ENCODE results near the gene SH3PXD2A.

Gene SH3PXD2A

DNA sequence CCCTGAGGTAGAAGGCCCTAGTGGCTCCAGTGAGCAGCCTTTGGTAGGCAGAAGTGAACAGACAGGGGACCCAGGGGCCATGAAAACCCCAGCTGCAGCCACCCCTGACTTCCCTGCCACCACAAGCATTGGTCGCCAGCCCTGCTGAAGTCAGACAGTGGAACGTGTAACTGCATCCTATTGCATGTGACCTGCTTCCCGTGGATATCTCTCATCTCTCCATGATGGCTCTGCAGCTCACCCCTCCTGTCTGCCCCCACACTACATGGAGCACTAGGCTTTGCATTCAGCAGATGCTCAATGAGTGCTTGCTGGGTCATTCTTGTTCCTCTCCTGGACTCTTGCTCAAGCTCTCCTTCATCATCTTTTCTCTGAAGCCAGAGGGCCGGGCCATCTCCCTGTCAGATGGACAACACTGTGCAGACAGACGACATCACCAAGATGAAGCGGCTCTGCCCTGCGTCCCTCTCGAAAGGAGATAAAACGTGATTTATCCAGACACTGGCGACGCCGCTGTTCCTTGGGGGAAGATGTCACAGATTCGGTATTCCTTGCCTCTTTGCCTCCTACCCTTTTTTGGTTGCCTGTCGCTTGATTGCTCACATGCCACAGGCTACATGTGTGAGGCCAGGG lies 117.5 kb downstream of the SH3PXD2A start:
- ChIA-PET CTCF (interaction anchor here (0.8 to 1.5 kb wide), 2 partner anchors 10 to 52 kb away, joined by 5 to 6 read pairs; no protein-coding TSS in a partner anchor), POLR2A (no interaction called here)
- Histone ChIP-seq H3K36me3 (ENCODE audit: control insufficient read depth in 2 of 2, insufficient read depth in 1 of 2, low read length in 2 of 2) (no peaks in the 10 kb centered on the region), H3K27ac (ENCODE audit: extremely low read depth, low read depth, low read length) (no peak overlapping the region), H3K9me3 (ENCODE audit: control insufficient read depth, insufficient read depth, low read depth, low read length) (no peaks in the 10 kb centered on the region), H3K4me1 (ENCODE audit: control insufficient read depth, insufficient read depth, low read length) (no peaks in the 10 kb centered on the region), H3K4me3 (ENCODE audit: low read depth, low read length) (no peak overlapping the region)
- TF ChIP-seq ZNF24 (tag by site-specific recombination; IDR thresholded peaks at IDR 0.05) (no peak), ZNF184 (tag by site-specific recombination; IDR thresholded peaks at IDR 0.05) (no peak), SCRT1 (tag by site-specific recombination; IDR thresholded peaks at IDR 0.05; ENCODE audit: borderline replicate concordance) (no peak), ZNF768 (tag by site-specific recombination; IDR thresholded peaks at IDR 0.05) (no peak), MYNN (tag by site-specific recombination; IDR thresholded peaks at IDR 0.05; ENCODE audit: borderline replicate concordance) (no peak), ZNF501 (tag by site-specific recombination; IDR thresholded peaks at IDR 0.05) (no peak), ZNF629 (tag by site-specific recombination; IDR thresholded peaks at IDR 0.05) (no peak), ZNF585B (tag by site-specific recombination; IDR thresholded peaks at IDR 0.05) (no peak), ZNF785 (tag by site-specific recombination; IDR thresholded peaks at IDR 0.05) (no peak), ZNF202 (tag by site-specific recombination; IDR thresholded peaks at IDR 0.05; ENCODE audit: borderline replicate concordance) (no peak), ZBTB21 (tag by site-specific recombination; IDR thresholded peaks at IDR 0.05) (no peak), GLI4 (tag by site-specific recombination; IDR thresholded peaks at IDR 0.05) (no peak), ZNF19 (tag by site-specific recombination; IDR thresholded peaks at IDR 0.05; ENCODE audit: low read depth) (no peak)
- TF ChIP-seq, protein P1, sequence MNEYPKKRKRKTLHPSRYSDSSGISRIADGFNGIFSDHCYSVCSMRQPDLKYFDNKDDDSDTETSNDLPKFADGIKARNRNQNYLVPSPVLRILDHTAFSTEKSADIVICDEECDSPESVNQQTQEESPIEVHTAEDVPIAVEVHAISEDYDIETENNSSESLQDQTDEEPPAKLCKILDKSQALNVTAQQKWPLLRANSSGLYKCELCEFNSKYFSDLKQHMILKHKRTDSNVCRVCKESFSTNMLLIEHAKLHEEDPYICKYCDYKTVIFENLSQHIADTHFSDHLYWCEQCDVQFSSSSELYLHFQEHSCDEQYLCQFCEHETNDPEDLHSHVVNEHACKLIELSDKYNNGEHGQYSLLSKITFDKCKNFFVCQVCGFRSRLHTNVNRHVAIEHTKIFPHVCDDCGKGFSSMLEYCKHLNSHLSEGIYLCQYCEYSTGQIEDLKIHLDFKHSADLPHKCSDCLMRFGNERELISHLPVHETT (tag by site-specific recombination; IDR thresholded peaks at IDR 0.05) = no peak
- TF ChIP-seq, protein P2, sequence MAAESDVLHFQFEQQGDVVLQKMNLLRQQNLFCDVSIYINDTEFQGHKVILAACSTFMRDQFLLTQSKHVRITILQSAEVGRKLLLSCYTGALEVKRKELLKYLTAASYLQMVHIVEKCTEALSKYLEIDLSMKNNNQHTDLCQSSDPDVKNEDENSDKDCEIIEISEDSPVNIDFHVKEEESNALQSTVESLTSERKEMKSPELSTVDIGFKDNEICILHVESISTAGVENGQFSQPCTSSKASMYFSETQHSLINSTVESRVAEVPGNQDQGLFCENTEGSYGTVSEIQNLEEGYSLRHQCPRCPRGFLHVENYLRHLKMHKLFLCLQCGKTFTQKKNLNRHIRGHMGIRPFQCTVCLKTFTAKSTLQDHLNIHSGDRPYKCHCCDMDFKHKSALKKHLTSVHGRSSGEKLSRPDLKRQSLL (tag by site-specific recombination; IDR thresholded peaks at IDR 0.05) = no peak
- TF ChIP-seq, protein P3, sequence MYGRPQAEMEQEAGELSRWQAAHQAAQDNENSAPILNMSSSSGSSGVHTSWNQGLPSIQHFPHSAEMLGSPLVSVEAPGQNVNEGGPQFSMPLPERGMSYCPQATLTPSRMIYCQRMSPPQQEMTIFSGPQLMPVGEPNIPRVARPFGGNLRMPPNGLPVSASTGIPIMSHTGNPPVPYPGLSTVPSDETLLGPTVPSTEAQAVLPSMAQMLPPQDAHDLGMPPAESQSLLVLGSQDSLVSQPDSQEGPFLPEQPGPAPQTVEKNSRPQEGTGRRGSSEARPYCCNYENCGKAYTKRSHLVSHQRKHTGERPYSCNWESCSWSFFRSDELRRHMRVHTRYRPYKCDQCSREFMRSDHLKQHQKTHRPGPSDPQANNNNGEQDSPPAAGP (tag by site-specific recombination; IDR thresholded peaks at IDR 0.05) = no peak

DNA sequence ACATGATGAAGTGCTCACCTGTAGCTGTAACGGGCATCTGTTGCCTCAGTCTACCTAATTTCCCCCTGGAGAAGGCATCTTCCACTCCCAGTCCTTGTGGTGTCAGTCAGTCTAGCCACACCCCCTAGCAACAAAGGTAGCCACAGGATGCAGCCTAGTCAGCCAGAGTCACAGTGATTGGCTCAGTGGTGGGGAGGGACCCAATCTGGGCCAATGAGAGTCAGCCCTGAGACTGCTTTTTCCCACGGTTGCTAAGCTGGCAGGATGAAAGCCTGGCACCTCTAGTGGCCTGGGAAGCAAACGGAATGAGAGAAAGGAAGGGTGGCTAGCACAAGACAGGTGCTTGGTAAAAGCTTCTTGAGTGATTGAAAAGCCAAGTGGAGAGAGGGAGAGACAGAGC lies 118.6 kb downstream of the SH3PXD2A start:
- POLR2A ChIA-PET = interaction anchor here (0.5 kb wide), 1 partner anchor 26 kb away, joined by 4 read pairs; no protein-coding TSS in a partner anchor
- CTCF ChIA-PET = interaction anchor here (0.7 to 1.5 kb wide), 3 partner anchors 11 to 111 kb away, joined by 3 to 6 read pairs (median 3); no protein-coding TSS in a partner anchor

DNA sequence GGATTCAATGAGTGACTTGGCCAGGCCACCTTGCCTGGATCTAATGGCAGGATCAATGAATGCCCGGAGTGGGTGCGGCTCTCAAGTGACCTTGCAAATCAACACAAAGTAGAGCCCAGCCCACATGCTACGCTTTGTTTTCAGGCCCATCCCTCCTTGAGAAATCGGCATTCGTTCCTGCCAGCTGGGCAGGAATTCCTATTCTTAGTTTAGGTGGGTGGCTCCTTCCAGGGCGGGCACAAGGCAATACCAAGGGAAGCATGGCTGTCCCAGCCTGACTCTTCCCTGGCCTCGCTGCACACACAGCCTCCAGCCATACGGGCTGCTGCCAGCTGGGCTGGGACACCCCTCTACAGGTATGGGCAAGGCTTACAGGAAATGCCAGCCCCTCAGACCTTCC lies 119.3 kb downstream of the SH3PXD2A start:
- POLR2A ChIA-PET = no interaction called here
- CTCF ChIA-PET = interaction anchor here (0.8 to 1.5 kb wide), 2 partner anchors 12 to 17 kb away, joined by 3 to 6 read pairs; no protein-coding TSS in a partner anchor
- no peaks in the 10 kb centered on the region for H3K36me3 ChIP-seq (ENCODE audit: control insufficient read depth in 2 of 2, insufficient read depth in 1 of 2, low read length in 2 of 2)
- no peaks in the 10 kb centered on the region for H3K9me3 ChIP-seq (ENCODE audit: control insufficient read depth, insufficient read depth, low read depth, low read length)
- H3K27ac ChIP-seq (ENCODE audit: extremely low read depth, low read depth, low read length) = no peak overlapping the region
- H3K4me1 ChIP-seq (ENCODE audit: control insufficient read depth, insufficient read depth, low read length) = no peaks in the 10 kb centered on the region
- no peak overlapping the region for H3K4me3 ChIP-seq (ENCODE audit: low read depth, low read length)
- TF ChIP-seq, protein P1 (tag by site-specific recombination; IDR thresholded peaks at IDR 0.05) = no peak
- no peak for TF ChIP-seq GFI1B (tag by site-specific recombination; IDR thresholded peaks at IDR 0.05)
- TF ChIP-seq ZNF341 (tag by site-specific recombination; IDR thresholded peaks at IDR 0.05; ENCODE audit: low read depth) = no peak
- no peak for TF ChIP-seq HOXD13 (CRISPR knock-in tag; IDR thresholded peaks at IDR 0.05; ENCODE audit: borderline replicate concordance)
- no peak for TF ChIP-seq ZNF292 (tag by site-specific recombination; IDR thresholded peaks at IDR 0.05; ENCODE audit: borderline replicate concordance, low read depth)
- TF ChIP-seq ZNF394 (tag by site-specific recombination; IDR thresholded peaks at IDR 0.05; ENCODE audit: borderline replicate concordance) = no peak
- no peak for TF ChIP-seq ZNF266 (tag by site-specific recombination; IDR thresholded peaks at IDR 0.05; ENCODE audit: low read depth)
- TF ChIP-seq, protein P4, sequence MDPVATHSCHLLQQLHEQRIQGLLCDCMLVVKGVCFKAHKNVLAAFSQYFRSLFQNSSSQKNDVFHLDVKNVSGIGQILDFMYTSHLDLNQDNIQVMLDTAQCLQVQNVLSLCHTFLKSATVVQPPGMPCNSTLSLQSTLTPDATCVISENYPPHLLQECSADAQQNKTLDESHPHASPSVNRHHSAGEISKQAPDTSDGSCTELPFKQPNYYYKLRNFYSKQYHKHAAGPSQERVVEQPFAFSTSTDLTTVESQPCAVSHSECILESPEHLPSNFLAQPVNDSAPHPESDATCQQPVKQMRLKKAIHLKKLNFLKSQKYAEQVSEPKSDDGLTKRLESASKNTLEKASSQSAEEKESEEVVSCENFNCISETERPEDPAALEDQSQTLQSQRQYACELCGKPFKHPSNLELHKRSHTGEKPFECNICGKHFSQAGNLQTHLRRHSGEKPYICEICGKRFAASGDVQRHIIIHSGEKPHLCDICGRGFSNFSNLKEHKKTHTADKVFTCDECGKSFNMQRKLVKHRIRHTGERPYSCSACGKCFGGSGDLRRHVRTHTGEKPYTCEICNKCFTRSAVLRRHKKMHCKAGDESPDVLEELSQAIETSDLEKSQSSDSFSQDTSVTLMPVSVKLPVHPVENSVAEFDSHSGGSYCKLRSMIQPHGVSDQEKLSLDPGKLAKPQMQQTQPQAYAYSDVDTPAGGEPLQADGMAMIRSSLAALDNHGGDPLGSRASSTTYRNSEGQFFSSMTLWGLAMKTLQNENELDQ (tag by site-specific recombination; IDR thresholded peaks at IDR 0.05; ENCODE audit: low read depth) = no peak

More for the DNA sequence above, 118.6 kb downstream of the SH3PXD2A start:
- H3K4me3 ChIP-seq (ENCODE audit: low read depth, low read length) = no peak overlapping the region
- no peak overlapping the region for H3K27ac ChIP-seq (ENCODE audit: extremely low read depth, low read depth, low read length)
- no peaks in the 10 kb centered on the region for H3K9me3 ChIP-seq (ENCODE audit: control insufficient read depth, insufficient read depth, low read depth, low read length)
- no peaks in the 10 kb centered on the region for H3K36me3 ChIP-seq (ENCODE audit: control insufficient read depth in 2 of 2, insufficient read depth in 1 of 2, low read length in 2 of 2)
- peak; percentile 52 for TF ChIP-seq SP2 (tag by site-specific recombination; IDR thresholded peaks at IDR 0.05)
- TF ChIP-seq KLF9 (tag by site-specific recombination; IDR thresholded peaks at IDR 0.05; ENCODE audit: low read depth) = peak; percentile 39; the same call in 1 of the 2 replicates
- TF ChIP-seq REPIN1 (tag by site-specific recombination; IDR thresholded peaks at IDR 0.05; ENCODE audit: low read depth) = no peak
- peak; percentile 63 for TF ChIP-seq SCRT2 (tag by site-specific recombination; IDR thresholded peaks at IDR 0.05)
- H3K4me1 ChIP-seq (ENCODE audit: control insufficient read depth, insufficient read depth, low read length) = no peaks in the 10 kb centered on the region
